NCI-H69 (cell line): ENCODE measurements around the gene LRRC27.

Source experiments
- DNase-seq: peaks from one replicate; lab custom pipeline; 2025; lab: John Stamatoyannopoulos, UW

Gene LRRC27

DNA sequence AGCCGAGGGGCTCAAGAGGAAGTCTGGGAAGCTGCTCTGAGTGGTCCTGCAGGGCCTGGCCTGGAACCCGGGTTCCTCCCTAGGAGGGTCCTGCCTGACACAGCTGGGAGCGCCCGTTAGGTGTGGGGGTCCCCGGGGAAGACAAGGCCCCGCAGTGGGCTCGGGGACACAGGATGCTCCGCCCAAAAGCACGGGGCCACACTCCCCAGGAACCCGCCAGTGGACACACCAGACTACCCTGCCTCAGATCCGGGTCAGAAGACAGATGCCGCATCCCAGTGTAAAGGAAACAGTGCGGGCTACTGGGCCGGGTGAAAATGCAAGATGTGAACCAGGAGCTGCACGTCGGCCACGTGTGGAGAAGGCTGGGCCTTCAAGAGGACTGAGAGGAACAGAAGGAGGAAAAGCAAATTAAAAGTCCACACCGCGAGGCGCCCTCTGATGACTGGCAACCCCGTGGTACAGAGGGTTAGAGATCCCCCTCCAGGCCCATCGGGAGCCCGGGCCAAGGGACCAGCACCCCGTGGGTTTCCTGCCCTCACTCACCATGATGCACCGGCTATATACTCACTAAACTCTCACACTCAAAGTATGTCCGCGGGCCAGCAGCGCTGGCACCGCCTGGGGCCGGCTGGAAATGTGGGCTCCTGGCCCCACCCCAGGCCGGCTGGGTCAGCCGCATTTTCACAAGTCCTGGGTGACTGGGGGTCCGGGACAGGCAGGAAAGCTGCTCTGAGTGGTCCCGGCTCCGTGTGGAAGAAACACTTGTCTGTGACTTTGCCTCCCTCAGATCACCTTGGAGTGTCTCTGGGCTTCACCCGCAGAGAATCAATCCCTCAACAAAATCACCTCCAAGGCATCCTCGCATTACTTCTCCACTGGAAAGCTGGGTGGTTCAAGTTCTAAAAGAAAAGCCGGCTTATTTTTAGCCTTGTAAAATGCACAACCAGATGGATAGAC, 30.3 kb upstream of the LRRC27 start:
- DNase-seq, result no peak

DNA sequence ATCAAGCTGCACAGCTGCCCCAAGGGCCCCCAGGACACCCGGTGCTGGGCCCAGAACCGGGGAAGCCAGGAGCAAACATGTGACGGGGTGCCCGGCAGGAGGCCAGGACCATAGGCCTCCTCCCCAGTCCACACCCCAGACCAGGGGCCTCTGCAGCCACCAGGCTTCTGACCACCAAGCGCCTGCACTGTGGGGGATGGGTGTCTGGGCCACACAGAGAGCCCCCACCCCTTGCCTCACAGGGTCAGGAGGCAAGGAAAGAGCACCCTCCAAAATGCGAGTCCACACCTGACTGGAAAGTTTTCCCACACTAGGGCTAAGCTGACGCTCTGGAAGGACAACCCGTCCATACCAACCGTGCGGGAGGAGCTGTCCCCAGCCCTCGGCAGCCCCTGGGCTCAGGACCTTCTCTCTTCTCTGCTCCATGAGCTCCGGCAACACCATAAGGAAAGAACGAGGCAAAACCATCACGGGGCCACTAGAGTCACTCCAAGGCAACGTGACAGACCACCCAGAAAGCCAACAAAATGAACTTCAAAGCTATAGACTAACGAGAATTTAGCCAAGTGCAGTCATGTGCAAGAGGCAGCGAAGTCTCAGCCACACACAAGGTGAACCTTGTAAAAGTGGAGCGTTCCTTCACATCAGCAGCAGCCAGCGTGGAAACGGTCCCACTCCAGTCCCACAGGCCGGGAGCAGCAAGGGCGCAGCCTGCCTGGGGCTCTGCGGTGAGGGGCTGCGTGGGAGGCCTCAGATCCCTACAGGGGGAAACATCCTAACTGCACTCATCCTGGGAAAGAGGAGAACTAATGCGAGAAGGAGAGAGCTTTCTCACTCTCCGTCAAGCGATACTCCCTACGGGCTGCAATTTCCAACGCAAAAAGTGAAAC, 29.3 kb upstream of the LRRC27 start:
- DNase-seq, result no peak

DNA sequence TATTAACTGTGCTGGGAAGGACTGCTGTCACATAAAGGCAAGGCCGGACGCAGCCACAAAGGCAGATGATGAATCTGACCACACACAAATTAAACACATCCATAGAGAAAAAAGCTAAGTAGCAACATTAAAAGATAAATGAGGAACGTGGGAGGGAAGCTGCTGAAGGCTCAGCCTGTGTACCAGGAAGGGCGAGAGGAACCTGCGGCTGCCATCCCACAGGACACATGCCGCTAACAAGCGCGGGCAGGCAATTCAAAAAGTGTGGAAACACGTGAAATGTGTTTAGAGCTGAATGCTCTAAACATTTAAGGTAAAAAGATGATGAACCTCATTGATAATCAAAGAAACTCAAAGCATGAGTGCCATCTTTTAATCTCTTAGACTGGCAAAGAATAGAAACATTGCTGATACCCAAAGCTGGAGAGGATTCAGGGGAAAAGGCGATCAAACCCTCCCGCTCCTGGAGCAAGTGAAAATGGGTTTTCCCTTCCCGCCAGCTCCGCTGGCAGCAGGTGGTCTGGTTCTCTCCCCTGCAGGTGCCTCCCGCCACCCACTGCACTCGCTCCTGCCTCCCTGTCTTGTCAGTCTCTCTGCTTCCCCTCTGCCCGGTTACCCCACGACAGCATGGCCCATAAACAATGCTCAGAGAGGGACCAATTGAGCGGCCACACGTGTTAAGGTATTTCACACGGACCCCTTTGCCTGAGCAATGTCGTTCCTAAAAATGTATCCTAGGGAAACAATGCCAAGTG, 28.5 kb upstream of the LRRC27 start:
- no peak for DNase-seq

DNA sequence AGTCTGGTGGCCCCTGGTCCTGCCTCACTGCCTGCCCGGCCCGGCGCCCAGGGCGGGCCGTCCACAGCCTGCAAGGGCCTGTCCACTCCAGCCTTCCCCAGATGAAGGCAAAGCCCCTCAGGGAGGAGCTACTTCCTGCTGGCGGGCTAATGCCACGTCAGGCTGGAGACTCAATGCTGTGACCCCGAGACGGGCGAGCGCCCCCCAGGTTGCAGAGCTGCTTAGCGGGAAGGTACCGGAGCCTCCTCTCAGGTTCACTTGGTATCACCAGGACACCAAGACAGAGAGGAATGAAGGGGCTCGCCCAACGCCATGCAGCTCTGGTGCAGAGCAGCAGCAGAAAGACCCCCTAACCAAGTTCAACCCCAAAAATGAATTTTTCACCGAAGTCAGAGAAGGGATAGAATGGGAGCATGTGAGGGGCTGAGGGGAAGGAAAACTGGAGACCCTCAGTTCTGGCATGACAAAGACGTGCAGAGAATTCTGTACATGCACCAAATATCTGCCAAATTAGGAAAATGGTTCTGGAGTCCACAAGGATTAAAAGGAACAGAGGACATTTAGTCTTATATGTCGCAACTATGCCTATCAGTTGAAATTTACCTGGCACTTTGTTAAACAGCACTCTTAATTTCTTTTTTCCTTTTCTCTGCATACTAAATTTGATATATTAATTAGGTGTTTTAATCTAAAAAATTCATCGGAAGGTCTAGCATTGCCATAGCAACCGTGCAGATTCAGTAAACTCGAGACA, 27.1 kb upstream of the LRRC27 start:
- DNase-seq, result no peak

DNA sequence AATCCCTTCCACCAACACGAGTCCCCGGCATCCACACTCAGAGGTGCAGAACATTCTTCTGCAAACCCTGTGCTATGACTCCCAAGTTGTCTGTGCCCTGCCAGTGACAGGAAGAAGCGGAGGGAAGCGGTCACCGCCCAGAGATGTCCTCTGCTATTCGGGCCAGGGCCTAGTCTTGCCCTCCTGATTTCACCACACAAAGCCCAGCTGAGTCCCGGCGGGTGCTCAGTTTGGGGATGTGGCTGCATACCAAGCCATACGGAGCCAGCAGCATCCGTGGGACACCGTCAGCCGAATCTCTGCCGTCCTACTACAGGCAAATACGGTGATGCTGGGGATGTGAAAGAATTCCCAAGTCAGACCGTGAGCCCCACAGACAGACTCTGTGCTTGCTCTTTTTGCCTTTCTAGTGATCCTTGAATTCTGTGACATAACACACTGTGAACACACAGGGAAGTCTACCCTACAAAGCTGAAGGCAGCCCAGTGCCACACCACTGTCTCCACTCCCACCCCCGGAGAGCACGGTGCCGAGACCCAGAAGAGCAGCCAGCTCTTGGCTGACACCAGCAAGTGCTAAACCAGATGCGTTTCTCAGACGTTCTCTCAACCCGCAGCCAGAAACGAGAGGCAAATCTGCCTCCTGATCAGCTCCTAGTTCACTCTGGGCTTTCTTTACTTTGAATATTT, 26.2 kb upstream of the LRRC27 start:
- no peak for DNase-seq

DNA sequence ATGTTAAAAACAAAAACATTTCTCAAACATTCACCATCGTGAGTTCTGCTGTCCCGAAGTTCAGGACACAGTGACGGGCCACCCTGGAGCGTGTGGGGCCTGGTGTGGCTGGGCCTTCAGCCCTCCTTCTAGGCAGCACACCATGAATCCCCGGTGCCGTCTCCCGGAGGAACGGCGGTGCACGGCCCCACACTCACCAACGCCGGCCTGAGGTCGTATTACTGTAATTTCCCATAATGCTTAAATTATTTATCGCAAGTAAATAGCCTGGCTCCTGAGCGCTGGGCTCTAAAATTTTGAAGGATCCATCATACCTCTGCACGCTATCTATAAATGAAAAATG, 25.7 kb upstream of the LRRC27 start:
- DNase-seq, result no peak

DNA sequence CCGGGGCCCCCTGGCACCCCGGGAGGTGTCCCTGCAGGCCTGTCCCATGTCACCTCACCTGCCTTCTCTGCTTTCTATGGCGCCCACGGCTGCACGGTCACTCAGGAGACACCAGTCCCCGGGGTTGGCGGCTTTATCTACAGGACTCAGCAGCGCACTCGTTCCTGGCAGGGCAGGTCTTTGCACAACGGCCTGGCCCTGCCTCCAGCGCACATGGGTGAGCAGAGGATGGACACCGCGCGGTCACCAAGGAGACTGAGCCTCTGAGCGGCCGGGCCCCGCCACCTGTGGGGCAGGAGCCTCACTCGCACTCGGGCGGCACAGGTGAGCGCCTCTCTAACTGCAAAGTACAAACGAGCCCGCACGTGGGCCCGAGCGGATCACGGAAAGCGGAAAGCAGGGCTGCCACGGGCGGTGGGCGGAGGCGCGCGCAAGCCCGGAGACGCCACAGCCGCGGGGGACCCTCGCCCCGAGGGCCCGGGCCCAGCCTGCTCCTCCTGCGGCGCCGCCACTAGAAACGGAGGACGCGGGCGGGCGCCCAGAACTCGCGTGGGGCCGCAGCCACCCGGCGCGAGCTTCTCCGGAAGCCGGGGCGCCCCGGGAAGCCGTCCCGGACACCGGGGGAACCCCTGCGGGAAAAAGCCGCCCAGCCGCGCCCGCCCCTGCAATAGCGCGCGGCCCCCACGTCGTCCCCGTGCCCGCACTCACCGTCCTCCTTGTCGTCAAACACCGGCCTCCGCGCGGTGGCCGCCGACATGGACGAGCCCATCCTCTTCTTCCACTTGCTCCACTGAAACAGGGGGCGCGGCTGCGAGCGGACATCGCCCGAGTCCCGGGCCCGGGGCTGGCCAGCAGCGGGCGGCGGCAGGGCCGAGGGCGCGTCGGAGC, 24.9 kb upstream of the LRRC27 start:
- peak; percentile 68 for DNase-seq

DNA sequence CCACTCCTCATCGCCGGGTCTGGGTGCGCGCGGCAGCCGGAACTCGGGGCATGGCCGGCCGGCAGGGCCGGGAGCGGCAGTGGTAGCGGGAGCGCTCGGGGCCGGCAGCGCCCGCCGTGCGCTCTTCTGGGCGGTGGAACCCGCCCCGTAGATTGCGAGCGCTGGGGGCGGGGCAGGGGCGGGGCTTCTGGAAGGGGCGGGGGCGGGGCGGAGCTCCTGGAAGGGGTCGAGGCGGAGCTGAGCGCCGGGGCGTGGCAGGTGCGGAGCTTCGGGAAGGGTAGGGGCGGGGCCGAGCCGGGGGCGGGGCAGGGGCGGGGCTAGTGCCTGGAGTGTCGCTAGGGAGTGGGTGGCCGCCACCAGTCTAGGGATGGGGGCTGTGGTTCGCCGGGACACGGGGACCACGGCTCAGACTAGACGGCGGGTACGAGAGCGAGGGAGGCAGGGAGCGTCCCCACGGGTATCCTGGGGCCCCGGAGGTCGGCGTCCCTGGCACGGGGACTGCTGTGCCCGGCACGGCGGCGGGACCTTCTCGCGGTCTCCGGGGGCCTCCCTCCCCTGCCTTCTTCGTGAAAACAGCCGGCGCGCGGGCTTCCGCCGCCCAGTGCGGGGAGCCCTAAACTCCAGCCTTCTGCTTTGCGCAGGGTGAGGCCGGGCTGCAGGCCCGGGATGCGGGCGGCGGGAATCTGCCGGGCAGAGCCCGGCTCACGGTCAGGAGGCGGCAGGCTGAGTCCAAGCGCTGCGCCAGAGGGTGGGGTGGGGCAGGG, 24.0 kb upstream of the LRRC27 start, which contains the start of gene STK32C:
Gene STK32C (minus strand): TSS at position 128 of the 764 bp plus-strand sequence. CDS start 117 bp downstream, at position 11.
- peak; percentile 90 for DNase-seq

DNA sequence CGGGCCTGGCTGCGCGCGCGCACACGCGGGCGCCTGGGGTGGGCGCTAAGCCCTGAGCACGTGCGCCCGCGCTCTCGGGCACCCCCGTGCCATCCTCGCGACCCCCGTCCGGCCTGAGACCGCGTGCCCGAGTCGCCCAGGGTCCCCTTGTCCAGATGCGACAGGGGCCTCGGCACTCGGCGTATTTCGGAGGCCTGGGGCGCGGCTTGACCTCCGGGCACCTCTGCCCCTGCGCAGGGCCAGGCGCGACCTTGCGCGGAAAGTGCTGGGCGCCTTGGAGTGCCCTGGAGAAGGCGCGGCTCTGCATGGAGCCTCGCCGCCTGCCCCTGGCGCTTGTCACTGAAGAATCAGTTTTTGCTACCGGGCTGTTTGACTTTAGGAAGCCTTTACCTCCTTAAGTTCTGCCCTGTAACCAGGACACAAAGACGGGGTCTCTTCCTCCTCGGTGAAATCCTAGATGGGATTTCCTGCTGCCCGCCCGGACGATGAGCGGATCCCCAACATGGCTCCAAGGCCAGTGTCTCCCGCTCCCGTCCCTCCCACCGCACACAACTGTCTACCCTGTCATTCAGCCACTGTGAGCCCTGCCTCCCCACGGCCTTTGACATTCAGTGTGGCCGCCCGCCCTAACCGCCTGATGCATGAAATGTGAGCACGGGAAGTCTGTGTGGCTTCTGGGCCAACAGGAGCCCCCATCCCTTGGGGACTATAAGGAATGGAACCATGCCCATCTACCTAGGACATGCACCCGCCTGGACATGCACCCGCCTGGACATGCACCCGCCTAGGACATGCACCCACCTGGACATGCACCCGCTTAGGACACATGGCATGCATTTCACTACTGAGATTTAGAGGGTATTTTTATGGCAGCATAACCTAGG, 23.2 kb upstream of the LRRC27 start:
- DNase-seq, result no peak

DNA sequence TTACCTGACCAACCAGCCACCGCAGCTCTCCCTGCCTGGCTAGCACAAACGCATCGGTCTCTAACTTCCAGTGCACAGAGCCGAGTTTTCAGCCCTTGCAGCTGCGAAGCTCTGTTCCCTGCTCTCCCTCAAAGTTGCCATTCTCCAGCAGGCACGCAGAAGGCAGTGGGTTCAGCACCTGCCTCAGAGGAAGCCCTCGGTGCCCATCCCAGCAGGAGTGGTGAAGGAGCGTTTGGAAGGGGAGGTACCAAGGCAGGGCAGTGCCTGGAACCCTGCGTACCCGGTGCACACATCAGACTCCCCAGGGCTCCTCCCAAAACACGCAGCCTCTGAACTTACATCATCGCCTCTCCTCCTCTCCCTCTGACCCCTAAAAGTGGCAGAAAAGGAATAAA, 22.5 kb upstream of the LRRC27 start:
- no peak for DNase-seq

DNA sequence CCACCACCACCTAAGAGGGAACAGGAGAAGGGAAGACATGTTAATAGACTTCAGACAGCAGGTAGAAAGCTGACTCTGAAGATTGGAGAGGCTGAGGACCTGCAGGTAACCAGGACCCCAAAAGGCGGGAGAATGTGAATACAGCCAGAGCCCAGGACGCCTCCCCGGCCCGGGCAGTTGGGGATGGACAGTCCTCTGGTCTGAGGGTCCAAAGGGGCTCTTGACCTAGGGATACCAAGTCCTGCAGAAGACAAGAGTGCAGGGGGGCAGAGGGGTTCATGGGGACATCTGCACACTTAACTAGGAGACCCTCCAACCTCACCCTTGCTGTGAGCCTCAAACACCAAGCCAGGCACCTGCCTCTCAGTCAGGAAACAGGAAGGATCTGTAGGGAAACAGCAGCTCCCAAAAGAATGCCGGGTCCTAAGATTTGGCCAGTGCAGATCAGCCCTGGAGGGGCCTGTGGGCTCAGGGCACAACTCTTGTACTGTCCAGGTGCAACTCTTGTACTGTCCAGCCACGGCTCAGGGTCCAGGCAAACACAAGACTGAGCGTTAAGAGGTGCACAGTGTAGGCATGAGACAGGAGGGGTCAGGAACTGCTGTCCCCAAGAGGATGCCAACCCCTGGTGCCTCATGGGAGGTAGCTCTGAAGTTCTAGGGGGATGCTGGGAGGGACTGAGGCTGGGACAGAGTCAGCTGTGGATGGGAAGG, 22.0 kb upstream of the LRRC27 start:
- DNase-seq, result no peak

DNA sequence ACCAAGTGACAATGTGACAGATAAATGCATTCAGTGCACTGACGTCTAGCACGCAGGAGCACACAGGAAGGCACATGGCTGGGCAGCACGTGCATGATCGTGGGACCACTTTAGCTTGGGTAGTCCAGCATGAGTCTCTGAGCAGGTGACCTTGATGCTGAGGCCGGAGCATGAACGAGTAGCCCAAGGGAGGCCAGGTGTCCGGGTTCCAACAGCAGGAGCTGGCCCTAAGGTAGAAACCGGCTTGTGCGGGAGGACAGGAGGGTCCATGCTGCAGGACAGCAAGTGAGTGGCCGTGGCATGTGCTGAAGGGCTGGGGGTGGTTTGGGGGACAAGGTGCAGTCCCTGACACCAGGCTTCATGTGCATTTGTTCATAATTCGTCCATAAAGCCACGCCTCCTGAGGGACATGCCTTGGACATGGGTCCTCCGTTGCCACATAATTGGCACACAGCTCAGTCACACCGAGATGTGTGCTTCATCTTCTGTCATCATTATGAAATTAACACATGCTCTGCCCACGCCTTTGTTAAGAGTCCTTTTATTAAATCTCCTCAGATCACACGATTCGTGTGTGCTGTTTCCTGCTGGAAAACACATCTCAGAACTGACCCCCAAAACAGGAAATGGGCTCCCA, 21.2 kb upstream of the LRRC27 start:
- no peak for DNase-seq

DNA sequence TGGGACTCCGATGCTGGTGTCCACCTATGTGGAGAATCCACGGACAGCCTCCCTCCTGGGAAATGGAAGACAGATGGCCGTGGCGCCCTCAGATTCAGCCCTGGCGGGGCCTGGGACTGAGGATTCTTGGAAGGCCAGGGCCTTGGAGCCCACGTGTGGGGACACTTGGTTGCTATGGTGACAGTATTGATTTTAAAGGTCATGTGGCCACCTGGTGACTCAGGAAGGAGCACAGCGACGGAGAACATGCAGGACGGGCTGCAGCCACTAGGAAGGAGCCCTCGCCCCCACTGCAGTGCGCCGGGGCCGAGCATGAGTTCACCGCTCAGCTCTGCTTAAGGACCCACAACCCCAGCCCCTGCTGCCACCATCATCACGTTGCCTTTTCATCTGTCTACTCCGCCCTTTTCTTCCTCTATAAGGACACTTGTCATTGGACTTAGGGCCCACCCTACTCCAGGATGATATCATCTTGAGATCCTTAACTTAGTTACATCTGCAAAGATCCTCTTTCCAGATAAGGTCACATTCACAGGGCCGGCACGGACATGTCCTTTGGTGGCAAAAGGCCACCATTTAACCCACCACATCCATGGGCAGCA, 20.6 kb upstream of the LRRC27 start:
- peak; percentile 42 for DNase-seq

DNA sequence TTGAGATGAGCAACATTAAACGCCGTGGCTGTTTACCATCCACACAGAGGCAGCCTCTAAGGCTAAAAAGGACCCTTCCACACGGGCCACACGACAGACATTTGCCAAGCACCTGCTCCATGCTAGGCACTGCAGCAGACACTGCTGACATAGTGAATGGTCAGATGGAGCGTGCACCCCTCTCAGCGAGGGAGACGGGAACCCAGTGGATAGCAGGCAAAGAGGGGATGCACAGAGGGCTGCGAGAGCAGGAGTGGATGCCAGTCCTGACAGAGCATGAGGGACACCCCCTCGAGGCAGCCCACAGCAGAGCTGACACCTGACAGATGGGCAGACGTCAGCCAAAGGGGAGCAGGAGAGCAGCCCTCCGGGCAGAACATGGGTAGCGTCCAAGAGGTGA, 18.7 kb upstream of the LRRC27 start:
- no peak for DNase-seq

DNA sequence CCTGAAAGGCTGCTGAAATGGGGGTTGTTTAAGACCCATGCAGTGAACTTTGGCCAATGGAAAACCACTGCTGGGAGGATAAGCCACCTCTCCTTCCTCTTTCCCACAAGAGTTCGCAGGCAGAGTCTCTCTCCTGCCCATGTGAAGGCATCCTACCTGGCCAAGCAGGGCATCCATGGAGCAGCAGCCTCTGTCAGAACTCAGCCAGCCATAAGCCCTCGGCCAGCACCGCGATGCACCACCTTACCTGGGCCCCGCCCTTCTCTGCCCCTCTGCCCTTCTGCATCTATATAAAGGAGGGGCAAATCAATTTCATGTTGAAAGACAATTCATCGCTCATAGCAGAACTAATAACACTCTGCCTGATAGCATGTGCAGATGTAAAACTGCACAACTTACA, 18.1 kb upstream of the LRRC27 start:
- DNase-seq, result no peak

DNA sequence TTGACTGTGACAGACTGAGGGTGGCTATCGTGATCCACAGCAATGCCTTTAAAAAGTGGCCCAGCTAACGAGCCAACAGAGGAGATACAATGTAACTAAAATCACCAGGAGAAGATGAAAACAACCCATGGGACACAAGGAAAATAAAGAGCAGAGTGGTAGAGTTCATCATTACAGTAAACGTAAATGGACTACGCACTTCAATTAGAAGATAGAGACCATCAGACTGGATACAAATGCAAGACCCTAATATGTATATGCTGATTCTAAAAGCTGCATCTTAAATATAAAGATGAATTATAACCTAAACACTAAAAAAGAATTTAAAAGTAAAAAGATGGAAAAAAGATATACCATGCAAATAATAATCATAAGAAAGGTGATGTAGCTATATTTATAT, 17.7 kb upstream of the LRRC27 start:
- DNase-seq, result no peak
